Endothelial cell of umbilical vein (primary cell): ENCODE measurements around the gene TSSC4.

Source experiments
- EZH2 ChIP-seq: IDR thresholded peaks from 2 replicates; pipeline ENCODE4 v1.6.1; 2012; ENCODE audit warnings: borderline replicate concordance, low read depth, mild to moderate bottlenecking, moderate library complexity, low read length, inconsistent platforms; ENCODE audit not compliant: severe bottlenecking
- MYC ChIP-seq: IDR thresholded peaks from one replicate; pipeline ENCODE4 v1.6.1; 2011; ENCODE audit warnings: mild to moderate bottlenecking, low read depth, low read length
- POLR2A ChIP-seq: IDR thresholded peaks from 2 replicates; pipeline ENCODE4 v1.6.1; 2012; ENCODE audit warnings: low read depth, mild to moderate bottlenecking, control low read depth, low read length
- TF ChIP-seq, protein P1 (sequence below), 2 donors: IDR thresholded peaks; 1 replicate in 1 of 2; 2 replicates in 1 of 2; pipeline ENCODE4 v1.5.1; 2011; ENCODE audit warnings: low read length in 2 of 2, mild to moderate bottlenecking in 2 of 2, moderate library complexity in 2 of 2, control low read depth in 1 of 2, inconsistent platforms in 1 of 2, low read depth in 1 of 2; ENCODE audit not compliant: insufficient read depth in 1 of 2; ENCODE audit errors: extremely low read depth in 1 of 2
- TF ChIP-seq, protein P2 (sequence below): IDR thresholded peaks from 2 replicates; pipeline ENCODE4 v1.6.1; 2011; ENCODE audit not compliant: insufficient read depth, insufficient read length

- TF ChIP-seq EZH2, result no peak
- TF ChIP-seq, protein P1, sequence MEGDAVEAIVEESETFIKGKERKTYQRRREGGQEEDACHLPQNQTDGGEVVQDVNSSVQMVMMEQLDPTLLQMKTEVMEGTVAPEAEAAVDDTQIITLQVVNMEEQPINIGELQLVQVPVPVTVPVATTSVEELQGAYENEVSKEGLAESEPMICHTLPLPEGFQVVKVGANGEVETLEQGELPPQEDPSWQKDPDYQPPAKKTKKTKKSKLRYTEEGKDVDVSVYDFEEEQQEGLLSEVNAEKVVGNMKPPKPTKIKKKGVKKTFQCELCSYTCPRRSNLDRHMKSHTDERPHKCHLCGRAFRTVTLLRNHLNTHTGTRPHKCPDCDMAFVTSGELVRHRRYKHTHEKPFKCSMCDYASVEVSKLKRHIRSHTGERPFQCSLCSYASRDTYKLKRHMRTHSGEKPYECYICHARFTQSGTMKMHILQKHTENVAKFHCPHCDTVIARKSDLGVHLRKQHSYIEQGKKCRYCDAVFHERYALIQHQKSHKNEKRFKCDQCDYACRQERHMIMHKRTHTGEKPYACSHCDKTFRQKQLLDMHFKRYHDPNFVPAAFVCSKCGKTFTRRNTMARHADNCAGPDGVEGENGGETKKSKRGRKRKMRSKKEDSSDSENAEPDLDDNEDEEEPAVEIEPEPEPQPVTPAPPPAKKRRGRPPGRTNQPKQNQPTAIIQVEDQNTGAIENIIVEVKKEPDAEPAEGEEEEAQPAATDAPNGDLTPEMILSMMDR (IDR thresholded peaks at IDR 0.05; ENCODE audit: extremely low read depth in 1 of 2, insufficient read depth in 1 of 2, low read depth in 1 of 2, low read length in 2 of 2), result no peak
- no peak for TF ChIP-seq POLR2A
- TF ChIP-seq, protein P2, sequence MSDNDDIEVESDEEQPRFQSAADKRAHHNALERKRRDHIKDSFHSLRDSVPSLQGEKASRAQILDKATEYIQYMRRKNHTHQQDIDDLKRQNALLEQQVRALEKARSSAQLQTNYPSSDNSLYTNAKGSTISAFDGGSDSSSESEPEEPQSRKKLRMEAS, result no peak
- no peak for TF ChIP-seq MYC
These were observed 43.3 kb upstream of the TSSC4 start for GRCh38 chr11:2357246-2357645.
